Lung (tissue), 12 donors: ENCODE data around the gene CDKL1. TPM values are rescaled to one million over a fixed set of nuclear protein-coding genes. Genes with fewer than 3 reads are reported as not detected.

Experiments used
- ATAC-seq: fragments of 200-7000 bp; cut with Tn5 transposase; one replicate; pipeline ENCODE4 v1.9.1; 2020; ENCODE audit warnings: moderate number of reproducible peaks; ENCODE audit not compliant: insufficient read depth, low FRiP score
- DNase-seq, 3 donors: peaks; one replicate each; pipeline ENCODE4 v3.0.0-alpha.2; 2013 to 2017
- H3K27ac ChIP-seq, 2 donors: one replicate each; pipeline ENCODE4 v1.5.1; 2013; ENCODE audit warnings: mild to moderate bottlenecking in 2 of 2, moderate library complexity in 2 of 2, control low read depth in 1 of 2, inconsistent platforms in 1 of 2, low read depth in 1 of 2, low read length in 1 of 2
- H3K27me3 ChIP-seq, 3 donors: one replicate each; pipeline ENCODE4 v1.5.1; 2013; ENCODE audit warnings: low read length in 2 of 3; ENCODE audit not compliant: control insufficient read depth in 3 of 3, insufficient read depth in 3 of 3
- H3K36me3 ChIP-seq, 4 donors: one replicate each; pipeline ENCODE4 v1.5.1; 2013; ENCODE audit warnings: low read length in 4 of 4, mild to moderate bottlenecking in 1 of 4, moderate library complexity in 1 of 4; ENCODE audit not compliant: control insufficient read depth in 4 of 4, insufficient read depth in 4 of 4
- H3K4me1 ChIP-seq, 5 donors: one replicate each; pipeline ENCODE4 v1.5.1; 2013; ENCODE audit warnings: low read length in 5 of 5, mild to moderate bottlenecking in 2 of 5, moderate library complexity in 1 of 5; ENCODE audit not compliant: control insufficient read depth in 5 of 5, insufficient read depth in 5 of 5
- H3K4me3 ChIP-seq: one replicate; pipeline ENCODE4 v1.5.1; 2013; ENCODE audit warnings: mild to moderate bottlenecking, control low read depth, moderate library complexity
- H3K9ac ChIP-seq, 2 donors: one replicate each; pipeline ENCODE4 v1.5.1; 2013; ENCODE audit warnings: low read length in 2 of 2, control low read depth in 1 of 2; ENCODE audit not compliant: insufficient read depth in 1 of 2
- H3K9me3 ChIP-seq, 4 donors: one replicate each; pipeline ENCODE4 v1.5.1; 2013; ENCODE audit warnings: low read length in 3 of 4, mild to moderate bottlenecking in 1 of 4, moderate library complexity in 1 of 4; ENCODE audit not compliant: control insufficient read depth in 4 of 4, insufficient read depth in 3 of 4
- CTCF ChIP-seq: IDR thresholded peaks from 2 replicates; pipeline ENCODE4 v1.5.1; 2012; ENCODE audit warnings: mild to moderate bottlenecking; ENCODE audit errors: control extremely low read depth, extremely low read depth
- WGBS, 2 donors: extraction: QIAGEN DNeasy Blood & Tissue Kit; methylation state at CpG; one replicate each; pipeline ENCODE4 v1.1.7; 2013; 5-methylcytosine and 5-hydroxymethylcytosine counted together
- polyA plus RNA-seq, 2 donors: library from polyadenylated mRNA; stranded (reverse); fragments of 200-250 nt; gene quantifications; one replicate each; pipeline ENCODE4 v1.2.1, GENCODE V29; 2013
- total RNA-seq, 2 donors: library from RNA; depleted of rRNA in 1 of 2; stranded (reverse); fragments of >200 nt in 1 of 2; gene quantifications; one replicate each; pipeline ENCODE4 v1.2.1, GENCODE V29; 2014 to 2021
- donor health status: control.
- donor health status: control.
- donor health status: Bipolar disorder and iron deficiency.
- donor health status: healthy.
- donor health status: DM: yes; HTN: yes; CAD: no.

The CDKL1 gene
- total and polyA plus RNA-seq, 4 donors: 3.8 to 28.2 (median 16.3) TPM

GRCh38 chr14:50425816-50426215, 29.1 kb upstream of the CDKL1 start:
- H3K27ac ChIP-seq: no peak overlapping the region
- no peaks in the 10 kb centered on the region for H3K9me3 ChIP-seq
- DNase-seq (no peak), ATAC-seq (no peak)
- H3K9ac ChIP-seq: no peak overlapping the region
- WGBS, 2 donors: 60 to 64% methylated on average over 3 of the region's 3 CpGs
- no peak for TF ChIP-seq CTCF
- no peaks in the 10 kb centered on the region for H3K27me3 ChIP-seq
- H3K4me1 ChIP-seq: no peaks in the 10 kb centered on the region
- peaks cover 6 to 22% (median 11%) of the 10 kb centered on the region in 4 donors for H3K36me3 ChIP-seq
- no peak overlapping the region for H3K4me3 ChIP-seq

- no peaks in the 10 kb centered on the region for H3K27me3 ChIP-seq
- ATAC-seq (no peak), DNase-seq (no peak)
- no peak overlapping the region for H3K27ac ChIP-seq
- TF ChIP-seq CTCF: no peak
- 69 to 73% methylated on average over 2 of the region's 2 CpGs for WGBS, 2 donors
- no peak overlapping the region for H3K4me3 ChIP-seq
- no peaks in the 10 kb centered on the region for H3K9me3 ChIP-seq
- no peak overlapping the region for H3K9ac ChIP-seq
- peaks cover 8 to 22% (median 11%) of the 10 kb centered on the region in 4 donors for H3K36me3 ChIP-seq
- H3K4me1 ChIP-seq: no peaks in the 10 kb centered on the region
Measured at GRCh38 chr14:50425105-50425504, 28.4 kb upstream of the CDKL1 start.

- H3K9ac ChIP-seq: no peak overlapping the region
- TF ChIP-seq CTCF: no peak
- no peak overlapping the region for H3K27ac ChIP-seq
- no peak for ATAC-seq
- no peaks in the 10 kb centered on the region for H3K4me1 ChIP-seq
- H3K27me3 ChIP-seq: no peaks in the 10 kb centered on the region
- no peak overlapping the region for H3K4me3 ChIP-seq
- no peaks in the 10 kb centered on the region for H3K9me3 ChIP-seq
- no peak for DNase-seq
- H3K36me3 ChIP-seq: peaks cover 8 to 21% (median 12%) of the 10 kb centered on the region in 4 donors
- 97 to 99% methylated on average over 3 of the region's 3 CpGs for WGBS, 2 donors
Measured at GRCh38 chr14:50423529-50423928, 26.8 kb upstream of the CDKL1 start.

- Histone ChIP-seq H3K27me3 (no peaks in the 10 kb centered on the region), H3K9ac (no peak overlapping the region), H3K27ac (no peak overlapping the region), H3K4me3 (no peak overlapping the region), H3K9me3 (no peaks in the 10 kb centered on the region), H3K36me3 (peaks cover 8 to 34% (median 19%) of the 10 kb centered on the region in 4 donors), H3K4me1 (no peaks in the 10 kb centered on the region)
- 97% methylated on average over 7 of the region's 7 CpGs for WGBS, 2 donors
- no peak for ATAC-seq
- TF ChIP-seq CTCF: no peak
- no peak for DNase-seq
Measured at GRCh38 chr14:50421499-50421898, 24.8 kb upstream of the CDKL1 start.
